Hematopoietic multipotent progenitor cell treated with erythropoietin and hydrocortisone succinate and interleukin-3 and kit ligand, for 15 days (in vitro differentiated cells): Measurements from ENCODE around the gene VWA5B1.
A peak's percentile ranks its signal among the peaks of the same experiment; 100 is the strongest.

ENCODE experiments used
- DNase-seq: peaks from one replicate; pipeline ENCODE4 v3.0.0-alpha.2; 2015; ENCODE audit warnings: low spot score

The VWA5B1 gene

GRCh38 chr1:20322825-20323612 lies 32.3 kb downstream of the VWA5B1 start:
- DNase-seq: no peak

GRCh38 chr1:20323613-20323920 lies 32.9 kb downstream of the VWA5B1 start:
- no peak for DNase-seq

- no peak for DNase-seq
Measured at GRCh38 chr1:20324704-20325406, 34.2 kb downstream of the VWA5B1 start.

- no peak for DNase-seq
Measured at GRCh38 chr1:20325407-20325843, 34.8 kb downstream of the VWA5B1 start.

- DNase-seq: no peak
Measured at GRCh38 chr1:20325844-20326420, 35.3 kb downstream of the VWA5B1 start.

- no peak for DNase-seq
Measured at GRCh38 chr1:20327467-20327866, 36.8 kb downstream of the VWA5B1 start.

- no peak for DNase-seq
Measured at GRCh38 chr1:20328201-20328600, 37.5 kb downstream of the VWA5B1 start.

GRCh38 chr1:20329793-20330542 lies 39.3 kb downstream of the VWA5B1 start:
- DNase-seq: no peak

GRCh38 chr1:20334103-20334502 lies 43.4 kb downstream of the VWA5B1 start:
- no peak for DNase-seq

GRCh38 chr1:20336105-20336605 lies 45.5 kb downstream of the VWA5B1 start:
- no peak for DNase-seq

- DNase-seq: no peak
Measured at GRCh38 chr1:20337581-20337980, 46.9 kb downstream of the VWA5B1 start.

GRCh38 chr1:20339811-20340457 lies 49.3 kb downstream of the VWA5B1 start:
- DNase-seq: no peak

- no peak for DNase-seq
Measured at GRCh38 chr1:20342294-20343148, 51.8 kb downstream of the VWA5B1 start.

GRCh38 chr1:20343149-20343937 lies 52.7 kb downstream of the VWA5B1 start:
- peak; percentile 11 for DNase-seq

GRCh38 chr1:20343938-20344302 lies 53.2 kb downstream of the VWA5B1 start:
- no peak for DNase-seq

GRCh38 chr1:20344738-20345137 lies 54.1 kb downstream of the VWA5B1 start:
- DNase-seq: no peak

GRCh38 chr1:20345419-20345818 lies 54.7 kb downstream of the VWA5B1 start:
- no peak for DNase-seq

GRCh38 chr1:20346433-20346832 lies 55.8 kb downstream of the VWA5B1 start:
- no peak for DNase-seq

- no peak for DNase-seq
Measured at GRCh38 chr1:20347699-20348098, 57.0 kb downstream of the VWA5B1 start.

- DNase-seq: no peak
Measured at GRCh38 chr1:20348326-20348915, 57.7 kb downstream of the VWA5B1 start.
